Pancreas (tissue), 10 donors: ENCODE results near the gene PHAF1. TPM values are rescaled to one million over a fixed set of nuclear protein-coding genes. Genes with fewer than 3 reads are reported as not detected.

Experiments used
- ATAC-seq, 4 donors: fragments of 200-7000 bp; cut with Tn5 transposase; one replicate each; pipeline versions ENCODE4 v1.8.0 to v1.9.1; 2020; ENCODE audit warnings: mild to moderate bottlenecking in 4 of 4, moderate library complexity in 4 of 4
- DNase-seq, 6 donors: peaks; one replicate each; pipeline ENCODE4 v3.0.0-alpha.2; 2020
- FAIRE-seq: peaks from 2 replicates; lab custom pipeline; 2012; peaks lifted over from hg19 to GRCh38; lab: Jason Lieb, UNC
- H3K27ac ChIP-seq, 4 donors: fragments of 200-600 bp; sonication (generic); 1 replicate in 3 of 4; 2 replicates in 1 of 4; pipeline versions ENCODE4 v1.5.0 to v1.8.0; 2020
- H3K27me3 ChIP-seq, 4 donors: fragments of 200-600 bp; one replicate each; pipeline ENCODE4 v1.8.0; 2021
- H3K36me3 ChIP-seq, 3 donors: fragments of 200-600 bp; sonication (generic) in 1 of 3; one replicate each; pipeline versions ENCODE4 v1.5.0 to v1.8.0; 2020 to 2021
- H3K4me1 ChIP-seq, 3 donors: fragments of 200-600 bp; one replicate each; pipeline ENCODE4 v1.8.0; 2021
- H3K4me3 ChIP-seq, 4 donors: fragments of 200-600 bp; sonication (generic) in 2 of 4; one replicate each; pipeline versions ENCODE4 v1.5.0 to v1.8.0; 2020 to 2021
- H3K9me3 ChIP-seq, 4 donors: fragments of 200-600 bp; one replicate each; pipeline ENCODE4 v1.8.0; 2021
- CTCF ChIP-seq, 4 donors: fragments of 200-600 bp; sonication (generic) in 3 of 4; IDR thresholded peaks; one replicate each; pipeline versions ENCODE4 v1.5.0 to v1.8.0; 2021; ENCODE audit warnings: antibody characterized with exemption in 4 of 4
- WGBS, 2 donors: extraction: QIAGEN DNeasy Blood & Tissue Kit; methylation state at CpG; one replicate each; pipeline ENCODE4 v1.1.7; 2013; 5-methylcytosine and 5-hydroxymethylcytosine counted together
- intact Hi-C, 3 donors: fragments of 100-400 bp; cut with DNase I; formaldehyde crosslinking; loops; one replicate each; pipeline versions ENCODE4 v1.11.1 to v1.14.2; 2022
- polyA plus RNA-seq, 2 donors: library from polyadenylated mRNA; stranded (reverse); fragments of 200-250 nt; gene quantifications; one replicate each; pipeline ENCODE4 v1.2.3, GENCODE V29; 2013
- total RNA-seq, 6 donors: library from RNA; stranded (reverse); fragmentation: NEBNext Ultra II Directional in 4 of 6; extraction: Animal tissue kit (Norgen Biotek cat#: 25700) in 4 of 6; gene quantifications; one replicate each; pipeline versions ENCODE4 v1.2.1 to v1.2.4, GENCODE V29; 2021 to 2023
- donor health status: healthy with polysubstance abuse.
- donor health status: DM: no; HTN: no; CAD: no; lungs with moderate emphysema.
- donor health status: DM: no; HTN: no; CAD: no.
- donor health status: control.
- donor health status: control.
- donor health status: Bipolar disorder and iron deficiency.
- donor health status: DM: yes; HTN: yes; CAD: no.
- donor health status: DM: no; HTN: no; CAD: no.
- donor health status: DM: no; HTN: no; CAD: no.
- donor health status: DM: yes; HTN: yes; CAD: no.

Gene PHAF1
- total and polyA plus RNA-seq, 8 donors = 2.8 to 8.9 (median 4.9) TPM

- ATAC-seq = no peak
- no peak for FAIRE-seq
- Histone ChIP-seq H3K27ac (no peak overlapping the region), H3K4me3 (no peak overlapping the region), H3K27me3 (no peaks in the 10 kb centered on the region), H3K36me3 (peaks cover 2 to 14% (median 10%) of the 10 kb centered on the region in 3 donors), H3K9me3 (no peaks in the 10 kb centered on the region), H3K4me1 (no peaks in the 10 kb centered on the region)
- 96 to 98% methylated on average over 4 of the region's 4 CpGs for WGBS, 2 donors
- DNase-seq = no peak
- TF ChIP-seq CTCF (IDR thresholded peaks at IDR 0.05) = no peak
- intact Hi-C loops = loop anchor here in 1 of 3 donors (10.0 kb wide), 1 partner anchor 253 kb away; no protein-coding TSS in a partner anchor
Measured at GRCh38 chr16:67147437-67148140, 37.8 kb downstream of the PHAF1 start.

GRCh38 chr16:67148221-67148620, 38.5 kb downstream of the PHAF1 start:
- Histone ChIP-seq H3K4me3 (no peak overlapping the region), H3K4me1 (no peaks in the 10 kb centered on the region), H3K9me3 (no peaks in the 10 kb centered on the region), H3K27ac (no peak overlapping the region), H3K27me3 (no peaks in the 10 kb centered on the region), H3K36me3 (peaks cover 2 to 12% (median 10%) of the 10 kb centered on the region in 3 donors)
- FAIRE-seq (no peak), DNase-seq (no peak), ATAC-seq (no peak)
- TF ChIP-seq CTCF (IDR thresholded peaks at IDR 0.05) = no peak
- intact Hi-C loops = loop anchor here in 1 of 3 donors (10.0 kb wide), 1 partner anchor 253 kb away; no protein-coding TSS in a partner anchor
- 87 to 95% methylated on average over 2 of the region's 2 CpGs for WGBS, 2 donors

- ATAC-seq = no peak
- no peaks in the 10 kb centered on the region for H3K9me3 ChIP-seq
- TF ChIP-seq CTCF (IDR thresholded peaks at IDR 0.05) = no peak
- no peak for FAIRE-seq
- no peak overlapping the region for H3K4me3 ChIP-seq
- intact Hi-C loops = loop anchor here in 1 of 3 donors (10.0 kb wide), 1 partner anchor 254 kb away; no protein-coding TSS in a partner anchor
- H3K27me3 ChIP-seq = no peaks in the 10 kb centered on the region
- WGBS, 2 donors = 89 to 90% methylated on average over 11 of the region's 11 CpGs
- peaks cover 0 to 10% (median 10%) of the 10 kb centered on the region in 3 donors for H3K36me3 ChIP-seq
- no peak for DNase-seq
- no peaks in the 10 kb centered on the region for H3K4me1 ChIP-seq
- no peak overlapping the region for H3K27ac ChIP-seq
Measured at GRCh38 chr16:67148656-67149275, 39.0 kb downstream of the PHAF1 start.

- Histone ChIP-seq H3K4me3 (no peak overlapping the region), H3K9me3 (no peaks in the 10 kb centered on the region), H3K36me3 (peaks cover 0 to 6% (median 4%) of the 10 kb centered on the region in 3 donors), H3K27me3 (no peaks in the 10 kb centered on the region), H3K27ac (no peak overlapping the region), H3K4me1 (no peaks in the 10 kb centered on the region)
- ATAC-seq (no peak), DNase-seq (peak in 1 of 6 donors; percentile 70), FAIRE-seq (no peak)
- TF ChIP-seq CTCF (IDR thresholded peaks at IDR 0.05) = no peak
- intact Hi-C loops = loop anchor here in 2 of 3 donors (5.0 to 10.0 kb wide), 3 partner anchors 172 to 255 kb away; no protein-coding TSS in a partner anchor
- 57 to 58% methylated on average over 76 to 77 of the region's 77 CpGs for WGBS, 2 donors
Measured at GRCh38 chr16:67149276-67150046, 39.7 kb downstream of the PHAF1 start.
